ENCODE results near the gene SPTB. TPM values are rescaled to one million over a fixed set of nuclear protein-coding genes. Genes with fewer than 3 reads are reported as not detected.

Gene SPTB
- total RNA-seq, 1 donor = under 0.01 TPM

GRCh38 chr14:64753999-64754398, 125.7 kb downstream of the SPTB start:
- H3K4me3 ChIP-seq (ENCODE audit: low read depth, low read length) = no peak overlapping the region
- no peak for TF ChIP-seq CTCF (IDR thresholded peaks at IDR 0.05; ENCODE audit: insufficient read depth, low read length)
- DNase-seq (ENCODE audit: low read depth) = no peak

GRCh38 chr14:64753374-64753773, 126.3 kb downstream of the SPTB start:
- no peak overlapping the region for H3K4me3 ChIP-seq (ENCODE audit: low read depth, low read length)
- DNase-seq (ENCODE audit: low read depth) = no peak
- no peak for TF ChIP-seq CTCF (IDR thresholded peaks at IDR 0.05; ENCODE audit: insufficient read depth, low read length)

GRCh38 chr14:64752909-64753308, 126.8 kb downstream of the SPTB start:
- H3K4me3 ChIP-seq (ENCODE audit: low read depth, low read length) = no peak overlapping the region
- no peak for TF ChIP-seq CTCF (IDR thresholded peaks at IDR 0.05; ENCODE audit: insufficient read depth, low read length)
- no peak for DNase-seq (ENCODE audit: low read depth)

GRCh38 chr14:64748995-64749714, 130.6 kb downstream of the SPTB start:
- H3K4me3 ChIP-seq (ENCODE audit: low read depth, low read length) = no peak overlapping the region
- DNase-seq (ENCODE audit: low read depth) = no peak
- TF ChIP-seq CTCF (IDR thresholded peaks at IDR 0.05; ENCODE audit: insufficient read depth, low read length) = no peak

- no peak for DNase-seq (ENCODE audit: low read depth)
- H3K4me3 ChIP-seq (ENCODE audit: low read depth, low read length) = no peak overlapping the region
- TF ChIP-seq CTCF (IDR thresholded peaks at IDR 0.05; ENCODE audit: insufficient read depth, low read length) = no peak
These were observed 131.2 kb downstream of the SPTB start for GRCh38 chr14:64748521-64748920.

- no peak overlapping the region for H3K4me3 ChIP-seq (ENCODE audit: low read depth, low read length)
- no peak for DNase-seq (ENCODE audit: low read depth)
- no peak for TF ChIP-seq CTCF (IDR thresholded peaks at IDR 0.05; ENCODE audit: insufficient read depth, low read length)
These were observed 132.4 kb downstream of the SPTB start for GRCh38 chr14:64747327-64747726.
